Cardiac septum (tissue), 1 donor: ENCODE results near the gene TECPR2. TPM values are rescaled to one million over a fixed set of nuclear protein-coding genes. Genes with fewer than 3 reads are reported as not detected.
"Not testable (repeated sequence)": the region's sequence is repeated elsewhere in the genome, so short reads cannot be mapped to it uniquely, and the experiment has no call there.

Experiments
- DNase-seq: peaks from one replicate; pipeline ENCODE4 v3.0.0-alpha.2; 2020; ENCODE audit warnings: low spot score
- intact Hi-C: fragments of 100-400 bp; cut with DNase I; formaldehyde crosslinking; loops from one replicate; pipeline ENCODE4 v1.14.0; 2022
- total RNA-seq: library from RNA; stranded (reverse); fragmentation: NEBNext Ultra II Directional; extraction: Animal tissue kit (Norgen Biotek cat#: 25700); gene quantifications from one replicate; pipeline ENCODE4 v1.2.1, GENCODE V29; 2021
- donor health status: DM: no; HTN: no; CAD: no.

TECPR2 gene
- total RNA-seq, 1 donor from 2014 or later, result 28.0 TPM

- DNase-seq, result no peak
Observed at GRCh38 chr14:102330806-102331205, 31.9 kb upstream of the TECPR2 start.

DNA sequence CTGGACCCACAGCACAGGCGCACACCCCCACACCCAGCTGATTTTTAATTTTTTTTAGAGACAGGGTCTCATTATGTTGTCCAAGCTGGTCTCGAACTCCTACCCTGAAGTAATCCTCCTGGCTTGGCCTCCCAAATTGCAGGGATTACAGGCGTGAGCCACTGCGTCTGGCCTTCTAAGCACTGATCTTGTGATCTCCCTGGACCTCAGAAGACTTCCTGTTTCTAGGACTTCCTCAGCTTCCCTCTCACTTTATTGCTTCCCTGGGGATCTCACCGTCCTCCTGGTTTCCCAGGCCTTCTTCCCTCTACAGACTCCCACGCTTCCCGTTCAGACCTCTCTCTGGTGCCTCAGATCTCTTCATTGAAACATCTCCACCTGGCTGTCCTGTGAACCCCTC lies 29.4 kb upstream of the TECPR2 start:
- intact Hi-C loops, result no loop called here
- no peak for DNase-seq

More at GRCh38 chr14:102330806-102331205, 31.9 kb upstream of the TECPR2 start:
- intact Hi-C loops, result no loop called here

DNA sequence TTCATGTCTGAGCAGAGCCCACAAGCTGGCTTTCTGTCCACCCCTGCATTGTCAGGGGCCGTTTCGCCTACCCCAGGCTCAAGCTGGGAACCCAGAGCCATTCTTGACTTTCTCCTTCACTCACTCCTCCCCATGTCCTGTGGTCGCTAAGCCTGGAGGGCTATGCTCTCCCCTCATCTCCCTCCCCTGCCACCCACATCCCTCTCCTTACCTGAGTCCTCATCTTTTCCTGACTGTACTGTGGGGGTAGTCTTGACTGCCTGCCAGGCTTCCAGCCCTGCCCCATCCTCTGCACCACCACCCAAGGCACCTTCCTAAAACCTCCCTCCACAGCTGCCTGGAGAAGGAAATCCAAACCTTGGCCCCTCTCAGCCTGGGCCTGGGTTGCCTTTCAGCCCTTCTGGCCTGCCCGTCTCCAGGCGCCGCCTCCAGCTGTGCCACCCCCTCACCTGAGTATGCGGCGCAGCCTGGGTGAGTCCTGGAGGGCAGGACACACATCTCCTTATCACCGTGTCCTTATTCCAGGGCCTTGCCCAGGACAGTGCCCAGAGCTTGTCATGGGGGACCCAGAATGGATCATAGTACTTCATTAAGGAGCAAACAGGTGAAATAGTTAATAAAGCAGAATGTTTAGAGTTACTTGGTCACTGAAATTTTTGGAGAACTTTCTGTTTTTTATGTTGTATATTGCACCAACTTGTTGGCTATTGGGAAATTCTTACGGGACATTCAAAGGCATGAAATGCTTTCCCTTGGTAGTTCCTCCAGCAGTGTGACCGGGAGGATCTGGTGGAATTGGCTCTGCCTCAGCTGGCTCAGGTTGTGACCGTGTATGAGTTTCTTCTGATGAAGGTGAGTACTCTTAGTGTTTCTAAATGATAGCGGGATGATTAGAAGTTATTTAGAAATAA lies 28.7 kb upstream of the TECPR2 start:
- no peak for DNase-seq
- intact Hi-C loops, result no loop called here

DNA sequence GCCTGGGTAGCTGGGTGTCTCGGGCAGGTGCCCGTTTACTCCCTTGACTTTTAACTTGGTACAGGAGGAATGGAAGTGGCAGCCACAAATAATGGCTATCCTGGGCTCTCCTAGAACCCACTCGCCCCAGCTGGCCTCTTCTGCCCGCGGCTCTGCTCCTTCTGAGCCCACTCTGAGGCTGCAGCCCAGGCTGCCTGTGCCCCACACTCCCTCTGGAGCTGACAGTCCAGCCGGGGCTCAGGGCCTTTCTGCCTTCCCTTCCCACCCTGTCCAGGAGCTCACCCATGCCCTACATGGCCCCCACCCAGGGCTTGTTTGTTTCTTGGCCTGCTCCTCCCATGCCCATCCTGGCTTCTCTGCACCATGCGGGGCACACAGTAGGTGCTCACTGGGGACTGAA lies 27.6 kb upstream of the TECPR2 start:
- intact Hi-C loops, result no loop called here

DNA sequence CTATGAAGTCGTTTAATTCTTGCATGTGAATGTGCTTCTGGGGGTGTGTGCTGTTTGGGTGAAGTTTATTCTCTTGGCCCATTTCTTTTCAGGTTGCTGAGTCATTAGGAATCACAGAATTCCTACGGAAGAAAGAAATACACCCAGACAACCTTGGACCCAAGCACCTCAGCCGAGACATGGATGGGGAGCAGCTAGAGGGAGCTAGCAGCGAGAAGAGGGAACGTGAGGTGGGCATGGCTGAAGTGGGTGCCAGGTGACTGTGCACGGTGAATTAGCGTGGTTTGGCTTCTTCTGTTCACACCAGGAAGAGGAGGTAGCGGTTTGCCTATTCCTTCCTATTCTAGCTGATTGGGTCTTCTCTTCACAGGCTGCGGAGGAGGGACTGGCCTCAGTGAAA lies 24.0 kb upstream of the TECPR2 start:
- intact Hi-C loops, result no loop called here
- no peak for DNase-seq

More for the DNA sequence above, 27.6 kb upstream of the TECPR2 start:
- no peak for DNase-seq

- intact Hi-C loops, result no loop called here
Observed at GRCh38 chr14:102341566-102341965, 21.2 kb upstream of the TECPR2 start.

GRCh38 chr14:102342238-102342637 lies 20.5 kb upstream of the TECPR2 start:
- DNase-seq, result no peak
- intact Hi-C loops, result no loop called here

More at GRCh38 chr14:102341566-102341965, 21.2 kb upstream of the TECPR2 start:
- DNase-seq, result no peak

GRCh38 chr14:102344084-102344483 lies 18.7 kb upstream of the TECPR2 start:
- no peak for DNase-seq
- intact Hi-C loops, result no loop called here

DNA sequence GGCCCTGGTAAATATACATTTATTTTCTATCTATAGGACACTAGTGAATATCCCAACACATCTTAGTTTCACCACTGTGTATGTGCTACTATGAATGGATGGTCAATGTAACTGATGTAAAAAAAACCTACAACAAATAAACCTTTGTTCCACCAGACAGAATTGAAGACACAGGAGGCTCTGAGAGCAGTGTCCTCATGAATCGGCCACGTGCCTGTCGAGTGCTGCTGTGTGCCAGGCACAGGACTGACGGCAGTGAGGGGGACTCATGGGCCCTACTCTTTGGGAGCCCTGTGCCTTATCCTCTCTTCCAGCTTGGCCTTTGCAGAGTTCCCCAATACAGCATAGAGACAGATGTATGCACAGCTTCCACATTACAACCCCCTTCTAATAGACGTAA lies 18.3 kb upstream of the TECPR2 start:
- intact Hi-C loops, result no loop called here
- DNase-seq, result no peak

- intact Hi-C loops, result no loop called here
Observed at GRCh38 chr14:102345232-102345631, 17.5 kb upstream of the TECPR2 start.

DNA sequence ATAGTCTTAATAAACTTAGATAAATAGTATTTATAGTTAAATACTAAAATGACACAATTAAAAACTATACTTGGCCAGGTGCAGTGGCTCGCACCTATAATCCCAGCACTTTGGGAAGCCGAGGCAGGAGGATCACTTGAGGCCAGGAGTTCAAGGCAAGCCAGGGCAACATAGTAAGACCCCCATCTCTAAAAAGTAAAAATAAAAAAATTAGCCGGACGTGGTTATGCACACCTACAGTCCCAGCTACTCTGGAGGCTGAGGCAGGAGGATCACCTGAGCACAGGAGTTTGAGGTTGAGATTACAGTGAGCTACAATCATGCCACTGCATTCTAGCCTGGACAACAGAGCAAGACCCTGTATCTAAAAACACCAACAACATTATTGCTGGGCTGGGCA lies 16.1 kb upstream of the TECPR2 start:
- intact Hi-C loops, result no loop called here
- DNase-seq, result no peak

More at GRCh38 chr14:102345232-102345631, 17.5 kb upstream of the TECPR2 start:
- DNase-seq, result no peak

DNA sequence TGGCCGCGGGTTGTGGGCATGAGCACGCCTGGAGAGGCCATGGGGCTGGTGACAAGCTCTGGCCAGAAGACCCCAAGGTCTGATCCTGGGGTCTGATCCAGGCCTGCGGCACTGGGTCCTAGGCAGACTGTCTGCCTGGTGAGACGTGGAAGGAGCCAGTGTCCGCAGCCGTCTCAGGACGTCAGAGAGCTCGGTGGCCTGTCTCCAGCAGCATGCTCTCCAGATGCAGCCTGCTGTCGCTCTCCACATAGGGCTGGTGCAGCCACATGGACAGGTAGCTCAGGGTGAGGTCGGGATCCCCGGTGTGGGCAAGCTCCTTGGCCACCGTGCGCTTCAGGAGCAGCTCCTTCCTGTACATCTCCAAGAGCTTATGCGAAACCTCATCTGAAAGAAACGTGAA lies 14.4 kb upstream of the TECPR2 start:
- intact Hi-C loops, result no loop called here
- no peak for DNase-seq

GRCh38 chr14:102351023-102351422 lies 11.7 kb upstream of the TECPR2 start:
- peak; percentile 81 for DNase-seq

GRCh38 chr14:102351593-102351992 lies 11.1 kb upstream of the TECPR2 start:
- intact Hi-C loops, DNase-seq: not testable (repeated sequence)

More at GRCh38 chr14:102351023-102351422, 11.7 kb upstream of the TECPR2 start:
- intact Hi-C loops, result no loop called here

- DNase-seq, result no peak
- intact Hi-C loops, result no loop called here
Observed at GRCh38 chr14:102352213-102352612, 10.5 kb upstream of the TECPR2 start.

DNA sequence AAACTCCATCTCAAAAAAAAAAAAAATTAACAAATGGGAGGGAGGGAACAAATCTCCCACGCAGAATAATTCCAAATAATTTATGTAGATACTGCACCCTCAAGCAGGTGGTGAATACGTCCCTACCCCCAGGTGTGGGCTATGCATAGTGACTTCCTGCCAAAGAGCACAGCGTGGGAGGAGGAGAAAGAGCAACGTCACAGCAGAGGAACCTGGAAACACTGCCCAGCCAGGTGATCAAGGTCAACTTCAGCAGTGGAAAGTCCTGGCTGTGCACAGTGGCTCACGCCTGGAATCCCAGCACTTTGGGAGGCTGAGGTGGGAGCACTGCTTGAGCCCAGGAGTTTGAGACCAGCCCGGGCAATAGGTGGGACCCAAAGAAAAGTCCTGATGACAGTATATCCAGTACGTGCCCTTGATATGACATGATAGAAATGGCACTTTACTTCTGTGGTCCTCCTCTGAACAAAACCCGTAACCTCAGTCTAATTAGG lies 9.6 kb upstream of the TECPR2 start:
- no peak for DNase-seq
- intact Hi-C loops, result no loop called here

GRCh38 chr14:102356280-102356679 lies 6.5 kb upstream of the TECPR2 start:
- intact Hi-C loops, result no loop called here
- DNase-seq, result no peak

- no peak for DNase-seq
- intact Hi-C loops, result no loop called here
Observed at GRCh38 chr14:102359341-102359740, 3.4 kb upstream of the TECPR2 start.

DNA sequence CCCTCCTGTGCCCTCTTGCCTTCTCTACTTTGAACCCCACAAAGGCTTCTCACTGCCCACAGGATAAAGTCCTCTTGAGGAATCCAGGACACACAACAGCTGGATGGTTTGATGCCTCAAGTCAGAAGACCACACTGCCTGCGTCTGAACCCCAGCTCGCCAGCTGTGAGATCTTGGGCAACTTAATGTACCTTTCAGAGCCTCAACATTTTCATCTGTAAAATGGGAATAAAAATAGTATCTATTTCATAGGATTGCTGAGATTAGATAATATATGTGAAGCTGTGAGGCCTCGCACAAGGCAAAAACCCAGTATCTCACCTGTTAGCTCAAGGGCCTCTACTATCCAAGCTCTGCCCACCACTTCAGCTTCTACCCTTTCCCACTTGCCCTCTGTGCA lies 2.4 kb upstream of the TECPR2 start:
- intact Hi-C loops, result loop anchor here (5.0 kb wide), 1 partner anchor 38 kb away; no protein-coding TSS in a partner anchor
- no peak for DNase-seq

DNA sequence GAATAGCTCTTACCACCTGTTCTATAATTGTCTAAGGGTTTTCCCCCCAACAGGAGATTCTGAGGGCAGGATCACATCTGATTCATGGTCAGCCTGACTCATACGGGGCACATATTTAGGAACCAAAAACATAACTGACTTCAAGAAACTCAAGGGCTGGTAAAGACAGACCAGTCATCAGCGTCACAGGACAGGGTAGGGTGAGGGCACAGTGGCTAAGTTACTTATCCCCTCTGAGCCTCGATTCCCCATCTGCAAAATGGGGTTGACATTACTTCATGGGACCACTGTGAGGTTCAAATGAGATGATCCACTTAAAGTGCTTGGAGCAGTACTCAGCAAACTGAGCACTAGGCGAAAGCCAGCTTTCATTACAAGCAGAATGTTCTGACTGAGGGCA lies 657 bp upstream of the TECPR2 start:
- intact Hi-C loops, result loop anchor here (5.0 kb wide), 1 partner anchor 40 kb away; no protein-coding TSS in a partner anchor
- DNase-seq, result no peak
